Naive B cell (primary cell): Measurements from ENCODE around the gene OTUB1. TPM values are rescaled to one million over a fixed set of nuclear protein-coding genes. Genes with fewer than 3 reads are reported as not detected.

Source experiments
- ATAC-seq, 2 donors: fragments of 150-1000 bp; cut with Tn5 transposase; 2 replicates each; pipeline ENCODE4 v1.10.0; 2021; ENCODE audit warnings: low read depth in 2 of 2, mild to moderate bottlenecking in 2 of 2, moderate library complexity in 2 of 2
- DNase-seq: peaks from one replicate; pipeline ENCODE4 v3.0.0; 2022
- H3K27ac Mint-ChIP-seq, 6 donors: one replicate each; pipeline ENCODE4 v1.8.0; 2020 to 2022; ENCODE audit warnings: mild to moderate bottlenecking in 6 of 6, mixed read lengths in 6 of 6, moderate library complexity in 5 of 6, inconsistent platforms in 2 of 6
- H3K27me3 Mint-ChIP-seq, 3 donors: one replicate each; pipeline ENCODE4 v1.8.0; 2021 to 2022; ENCODE audit warnings: mixed read lengths in 3 of 3, mild to moderate bottlenecking in 1 of 3
- H3K36me3 Mint-ChIP-seq, 2 donors: one replicate each; pipeline ENCODE4 v1.8.0; 2020 to 2022; ENCODE audit warnings: mixed read lengths in 2 of 2, inconsistent platforms in 1 of 2, mild to moderate bottlenecking in 1 of 2
- H3K4me1 Mint-ChIP-seq, 3 donors: one replicate each; pipeline ENCODE4 v1.8.0; 2020 to 2022; ENCODE audit warnings: mixed read lengths in 3 of 3, inconsistent platforms in 1 of 3, mild to moderate bottlenecking in 1 of 3, moderate library complexity in 1 of 3
- H3K4me3 Mint-ChIP-seq, 8 donors: one replicate each; pipeline ENCODE4 v1.8.0; 2020 to 2022; ENCODE audit warnings: mild to moderate bottlenecking in 8 of 8, mixed read lengths in 8 of 8, moderate library complexity in 8 of 8, inconsistent platforms in 2 of 8
- H3K9me3 Mint-ChIP-seq, 7 donors: one replicate each; pipeline ENCODE4 v1.8.0; 2020 to 2022; ENCODE audit warnings: mixed read lengths in 7 of 7, mild to moderate bottlenecking in 5 of 7, inconsistent platforms in 2 of 7, moderate library complexity in 1 of 7
- polyA plus RNA-seq, 6 donors: library from polyadenylated mRNA; unstranded; fragments of 300-500 nt; fragmentation: Illumina TruSeq; gene quantifications; one replicate each; pipeline ENCODE4 v1.2.3, GENCODE V29; 2021; ENCODE audit warnings: low read depth in 6 of 6

The OTUB1 gene
- polyA plus RNA-seq, 6 donors from 2014 or later: 101 to 151 (median 113) TPM

DNA sequence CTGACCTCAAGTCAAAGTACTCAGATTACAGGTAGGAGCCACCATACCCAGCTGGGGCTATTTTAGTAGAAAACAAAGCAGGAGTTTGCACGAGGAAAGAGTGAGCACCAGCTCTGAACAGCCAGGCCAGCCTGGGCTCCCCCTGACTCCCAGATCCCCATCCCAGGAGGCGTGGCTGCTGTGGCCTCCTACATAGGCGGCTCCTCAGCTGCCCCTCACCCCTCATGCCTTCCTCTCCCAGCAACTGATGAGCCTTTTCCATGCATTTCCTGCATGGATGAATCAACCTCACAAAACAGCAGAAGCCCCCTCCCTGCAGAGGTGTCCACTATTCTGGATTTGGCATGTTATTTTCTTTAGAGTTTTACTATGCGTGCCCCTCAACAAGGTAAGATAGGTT lies 39.0 kb downstream of the OTUB1 start:
- Mint-ChIP-seq H3K9me3 (peaks cover 0 to 2% (median 0%) of the 10 kb centered on the region in 7 donors), H3K27me3 (peaks cover under 1 to 32% (median 31%) of the 10 kb centered on the region in 3 donors), H3K27ac (no peak overlapping the region), H3K36me3 (no peaks in the 10 kb centered on the region), H3K4me3 (no peak overlapping the region), H3K4me1 (peaks cover 0 to 5% (median 4%) of the 10 kb centered on the region in 3 donors)
- no peak for ATAC-seq
- DNase-seq: no peak

DNA sequence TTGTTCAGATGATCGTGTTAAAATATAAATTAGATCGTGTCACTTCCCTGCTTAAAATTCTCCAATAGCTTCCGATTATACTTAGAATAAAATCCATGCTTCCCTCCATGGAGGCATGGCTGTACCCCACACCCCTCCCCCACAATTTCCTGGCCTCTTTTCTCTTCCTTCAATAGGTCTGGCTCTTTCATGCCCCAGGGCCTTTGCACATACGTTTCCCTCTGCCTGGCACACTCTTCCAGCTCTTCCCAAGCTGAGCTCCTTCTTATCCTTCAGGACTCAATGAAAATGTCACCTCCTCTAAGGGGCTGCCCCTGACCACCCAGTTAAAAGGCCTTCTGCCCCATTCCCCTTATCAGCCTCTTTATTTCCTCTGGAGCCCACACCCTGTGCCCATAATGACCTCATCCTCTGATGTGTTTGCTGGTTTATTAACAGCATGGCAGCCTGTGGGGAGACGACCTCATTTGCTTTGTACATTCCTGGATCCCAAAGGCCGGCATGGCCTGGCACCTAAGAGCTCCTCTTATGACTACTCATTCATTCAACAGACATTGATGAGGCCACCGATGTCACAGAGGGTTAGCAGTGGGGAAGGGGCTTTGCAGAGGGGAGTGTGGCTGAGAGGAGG lies 40.5 kb downstream of the OTUB1 start:
- peaks cover 5 to 42% (median 38%) of the 10 kb centered on the region in 3 donors for H3K27me3 Mint-ChIP-seq
- ATAC-seq (no peak), DNase-seq (no peak)
- H3K9me3 Mint-ChIP-seq: peaks cover 0 to 2% (median 0%) of the 10 kb centered on the region in 7 donors
- H3K4me1 Mint-ChIP-seq: peaks cover 0 to 5% (median 4%) of the 10 kb centered on the region in 3 donors
- no peaks in the 10 kb centered on the region for H3K36me3 Mint-ChIP-seq
- no peak overlapping the region for H3K4me3 Mint-ChIP-seq
- H3K27ac Mint-ChIP-seq: peak overlapping the region in 1 of 6 donors; percentile 44

DNA sequence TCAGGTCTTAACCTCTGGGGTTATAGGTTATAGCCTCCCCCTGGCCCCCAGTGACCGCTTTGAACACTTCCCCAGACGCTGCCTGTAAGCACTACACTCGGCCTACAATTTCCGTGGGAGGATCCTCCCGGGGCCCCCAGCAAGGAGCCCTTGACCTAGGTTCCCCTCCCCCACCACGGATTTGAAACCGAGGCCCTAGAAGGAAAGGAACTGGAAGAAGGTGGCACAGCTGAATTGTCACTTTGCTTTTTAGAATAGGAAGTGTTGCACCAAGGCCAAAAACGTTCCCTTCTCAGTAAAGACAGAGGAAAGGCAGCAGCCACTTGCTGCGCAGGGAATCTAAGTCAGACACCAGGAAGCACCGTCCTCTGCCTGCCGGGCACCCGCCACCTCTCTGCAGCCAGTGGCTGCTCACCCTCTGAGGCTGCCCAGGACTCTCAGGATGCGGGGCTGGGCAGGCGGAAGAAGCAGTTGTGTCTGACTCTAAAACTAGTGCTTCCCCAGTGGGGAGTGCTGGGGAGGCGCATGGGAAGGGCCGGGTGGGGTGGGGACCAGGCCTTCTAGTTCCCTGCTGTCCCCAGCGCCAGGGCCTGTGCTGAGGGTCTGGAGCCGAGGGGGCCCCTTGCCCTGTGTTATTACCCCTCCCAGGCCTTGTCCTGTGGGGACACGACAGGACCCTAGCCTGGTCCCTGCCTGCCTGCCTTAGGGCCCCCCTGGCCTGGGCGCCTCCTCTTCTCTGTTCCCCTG lies 41.6 kb downstream of the OTUB1 start:
- no peak for ATAC-seq
- H3K36me3 Mint-ChIP-seq: no peaks in the 10 kb centered on the region
- H3K9me3 Mint-ChIP-seq: peaks cover 0 to 2% (median 0%) of the 10 kb centered on the region in 7 donors
- peaks cover 0 to 5% (median 4%) of the 10 kb centered on the region in 3 donors for H3K4me1 Mint-ChIP-seq
- no peak for DNase-seq
- H3K4me3 Mint-ChIP-seq: peak overlapping the region in 1 of 8 donors; percentile 12
- H3K27me3 Mint-ChIP-seq: peaks cover 9 to 48% (median 46%) of the 10 kb centered on the region in 3 donors
- no peak overlapping the region for H3K27ac Mint-ChIP-seq

DNA sequence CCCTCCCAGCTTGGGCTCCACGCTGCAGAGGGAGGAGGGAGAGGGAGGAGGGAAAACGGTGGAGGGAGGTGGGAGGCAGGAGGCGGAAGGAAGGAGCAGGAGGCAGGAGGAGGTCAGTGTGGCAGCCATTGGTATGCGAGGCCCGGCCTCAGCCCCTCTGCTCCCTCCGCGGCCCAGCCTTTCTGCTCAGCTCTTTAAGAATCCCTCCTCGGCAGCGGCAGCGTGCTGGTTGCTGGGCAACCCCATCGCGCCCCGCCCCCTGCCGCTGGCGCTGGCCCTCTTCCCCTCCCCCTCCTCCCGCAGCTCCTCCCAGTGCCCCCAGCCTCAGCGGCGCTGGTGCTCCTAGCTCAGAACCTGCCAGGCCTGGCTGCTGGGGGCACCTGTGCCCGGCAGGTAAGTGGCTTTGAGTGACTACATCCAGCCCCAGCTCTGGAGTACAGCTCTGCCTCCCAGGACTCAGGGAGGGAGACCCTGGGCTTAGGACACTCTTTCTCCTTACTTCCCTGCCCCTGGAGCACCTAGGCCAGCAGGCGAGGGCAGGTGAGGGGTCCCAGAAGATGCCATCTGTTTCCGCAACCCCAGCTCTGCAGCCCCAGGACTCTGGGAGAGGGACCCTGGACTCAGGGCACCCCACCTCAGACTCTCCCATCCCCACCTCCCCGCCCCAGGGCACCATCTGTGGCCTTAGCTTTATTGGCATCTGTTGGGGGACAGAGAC lies 42.3 kb downstream of the OTUB1 start:
- no peak overlapping the region for H3K4me3 Mint-ChIP-seq
- H3K36me3 Mint-ChIP-seq: no peaks in the 10 kb centered on the region
- peaks cover 0 to 5% (median 4%) of the 10 kb centered on the region in 3 donors for H3K4me1 Mint-ChIP-seq
- no peak for DNase-seq
- peaks cover 0 to 2% (median 0%) of the 10 kb centered on the region in 7 donors for H3K9me3 Mint-ChIP-seq
- no peak overlapping the region for H3K27ac Mint-ChIP-seq
- no peak for ATAC-seq
- H3K27me3 Mint-ChIP-seq: peaks cover 13 to 52% (median 49%) of the 10 kb centered on the region in 3 donors

DNA sequence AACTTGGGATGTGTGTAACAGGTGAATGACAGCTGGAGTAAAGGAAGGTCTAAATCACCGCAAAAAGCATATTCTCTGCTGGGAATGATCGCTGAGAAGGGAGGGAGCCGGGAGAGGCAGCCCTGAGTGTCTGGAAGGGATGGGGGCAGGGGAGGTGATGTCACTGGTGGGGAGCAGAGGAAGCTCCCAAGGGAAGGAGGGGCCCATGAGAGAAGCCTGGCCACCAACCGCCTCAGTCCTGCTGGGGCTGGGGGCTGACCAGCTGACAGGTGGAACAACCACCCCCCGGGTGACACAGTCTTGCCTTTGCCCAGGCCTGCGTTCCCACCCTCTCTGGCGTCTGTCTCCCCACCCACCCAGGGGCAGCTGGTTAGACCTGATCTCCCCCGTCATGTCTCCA lies 43.5 kb downstream of the OTUB1 start:
- Mint-ChIP-seq H3K9me3 (peaks cover 0 to 2% (median 0%) of the 10 kb centered on the region in 7 donors), H3K27ac (no peak overlapping the region), H3K4me1 (peaks cover 4 to 10% (median 5%) of the 10 kb centered on the region in 3 donors), H3K4me3 (no peak overlapping the region), H3K27me3 (peaks cover 22 to 63% (median 60%) of the 10 kb centered on the region in 3 donors), H3K36me3 (no peaks in the 10 kb centered on the region)
- DNase-seq: no peak
- no peak for ATAC-seq

DNA sequence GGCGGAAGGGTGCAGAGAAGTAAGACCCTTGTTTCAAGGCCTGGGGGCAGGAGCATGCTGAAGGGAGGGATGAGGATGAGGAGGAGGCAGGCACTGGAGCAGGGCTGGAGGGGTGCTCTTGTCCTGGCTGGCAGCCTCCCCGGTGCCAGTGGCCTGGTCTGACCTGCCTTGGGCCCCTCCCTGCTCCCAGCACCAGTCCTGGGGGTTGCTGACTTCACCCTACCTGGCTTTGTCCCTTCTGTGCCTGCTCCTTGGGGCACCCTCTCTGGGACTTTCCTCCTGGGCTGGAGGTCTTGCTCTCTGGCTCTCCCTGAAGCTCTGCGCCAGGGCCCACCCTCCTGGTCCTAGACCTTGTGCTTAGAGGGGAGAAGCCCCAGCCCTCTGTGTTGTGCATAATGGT lies 44.8 kb downstream of the OTUB1 start:
- ATAC-seq (no peak), DNase-seq (no peak)
- Mint-ChIP-seq H3K4me1 (peaks cover 9 to 17% (median 11%) of the 10 kb centered on the region in 3 donors), H3K27me3 (peaks cover 26 to 71% (median 67%) of the 10 kb centered on the region in 3 donors), H3K36me3 (peaks cover 0 to 6% of the 10 kb centered on the region in 2 donors), H3K4me3 (no peak overlapping the region), H3K9me3 (peaks cover 0 to 2% (median 0%) of the 10 kb centered on the region in 7 donors), H3K27ac (no peak overlapping the region)

DNA sequence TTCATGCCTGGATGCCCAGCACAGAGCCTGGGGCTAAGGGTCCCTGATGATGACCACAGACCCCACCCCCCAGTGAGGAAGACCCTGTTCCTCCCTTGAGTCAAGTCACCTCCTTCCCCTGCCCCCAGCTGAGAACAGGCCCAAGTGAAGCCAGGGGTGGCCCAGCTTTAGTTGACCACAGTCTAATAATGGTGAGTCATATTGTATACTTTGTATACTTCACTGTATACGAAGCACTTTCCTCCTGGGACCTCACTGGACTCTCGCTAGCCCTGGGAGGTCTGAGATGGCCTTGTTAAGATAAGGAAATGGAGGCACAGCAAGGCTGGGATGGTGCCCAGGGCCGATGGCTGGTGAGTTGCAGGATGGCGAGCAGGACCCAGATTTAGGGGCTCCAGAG lies 45.8 kb downstream of the OTUB1 start:
- ATAC-seq: no peak
- H3K4me3 Mint-ChIP-seq: peak overlapping the region in 1 of 8 donors; percentile 55

DNA sequence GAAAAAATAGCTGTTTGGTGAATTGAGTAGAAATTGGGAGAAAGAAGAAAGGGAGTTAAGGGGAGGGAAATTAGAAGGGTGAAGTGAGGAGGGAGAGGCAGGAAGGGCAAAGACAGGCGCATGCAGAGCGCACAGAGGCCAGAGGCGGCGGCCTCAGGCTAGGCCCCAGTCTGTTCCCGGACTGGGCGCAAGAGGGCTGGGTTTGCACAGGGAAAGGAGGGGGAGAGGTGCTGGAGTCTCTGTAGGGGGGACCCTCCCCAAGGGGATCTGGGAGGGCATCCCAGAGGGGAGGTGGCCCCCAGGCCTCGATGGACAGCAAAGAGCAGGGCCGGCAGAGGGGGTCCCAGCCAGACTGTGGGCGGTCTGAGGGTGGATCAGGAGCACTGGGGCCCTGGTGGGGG lies 48.2 kb downstream of the OTUB1 start:
- peaks cover 26 to 70% (median 48%) of the 10 kb centered on the region in 3 donors for H3K27me3 Mint-ChIP-seq
- DNase-seq (no peak), ATAC-seq (no peak)
- H3K4me1 Mint-ChIP-seq: peaks cover 7 to 12% (median 11%) of the 10 kb centered on the region in 3 donors
- no peaks in the 10 kb centered on the region for H3K9me3 Mint-ChIP-seq
- peak overlapping the region in 1 of 6 donors; percentile 90 for H3K27ac Mint-ChIP-seq
- H3K4me3 Mint-ChIP-seq: peak overlapping the region in 5 of 8 donors; percentile 23 to 84 (median 55)
- peaks cover 0 to 6% of the 10 kb centered on the region in 2 donors for H3K36me3 Mint-ChIP-seq

More for the DNA sequence above, 45.8 kb downstream of the OTUB1 start:
- no peak for DNase-seq
- H3K9me3 Mint-ChIP-seq: peaks cover 0 to 2% (median 0%) of the 10 kb centered on the region in 7 donors
- H3K27ac Mint-ChIP-seq: no peak overlapping the region
- H3K27me3 Mint-ChIP-seq: peaks cover 26 to 64% (median 63%) of the 10 kb centered on the region in 3 donors
- H3K36me3 Mint-ChIP-seq: peaks cover 0 to 6% of the 10 kb centered on the region in 2 donors
- H3K4me1 Mint-ChIP-seq: peaks cover 9 to 17% (median 11%) of the 10 kb centered on the region in 3 donors

DNA sequence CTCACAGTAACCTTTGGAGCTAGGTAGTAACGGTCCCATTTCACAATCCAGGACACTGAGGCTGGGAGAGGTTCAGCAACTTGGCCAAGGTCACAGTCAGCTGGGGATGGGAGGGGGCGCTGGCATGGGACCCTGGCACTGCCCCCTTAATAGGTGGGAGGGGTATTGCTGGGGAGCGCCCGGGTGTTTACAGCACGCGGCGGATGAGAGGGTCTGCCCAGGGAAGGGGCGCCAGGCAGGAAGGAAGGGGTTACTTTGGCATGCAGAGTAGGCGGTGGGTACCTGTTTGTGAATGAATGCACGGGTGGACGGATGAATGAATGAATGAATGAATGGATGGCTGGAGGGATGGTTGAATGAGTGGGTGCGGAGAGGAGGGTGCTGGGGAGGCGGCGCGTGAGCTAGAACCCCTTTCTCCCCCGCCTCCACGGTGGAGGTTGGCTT lies 48.9 kb downstream of the OTUB1 start:
- Mint-ChIP-seq H3K36me3 (peaks cover 0 to 6% of the 10 kb centered on the region in 2 donors), H3K4me3 (peak overlapping the region in 7 of 8 donors; percentile 52 to 90 (median 81)), H3K27ac (no peak overlapping the region), H3K9me3 (no peaks in the 10 kb centered on the region), H3K4me1 (peaks cover 6 to 12% (median 11%) of the 10 kb centered on the region in 3 donors), H3K27me3 (peaks cover 26 to 70% (median 48%) of the 10 kb centered on the region in 3 donors)
- DNase-seq (no peak), ATAC-seq (no peak)

DNA sequence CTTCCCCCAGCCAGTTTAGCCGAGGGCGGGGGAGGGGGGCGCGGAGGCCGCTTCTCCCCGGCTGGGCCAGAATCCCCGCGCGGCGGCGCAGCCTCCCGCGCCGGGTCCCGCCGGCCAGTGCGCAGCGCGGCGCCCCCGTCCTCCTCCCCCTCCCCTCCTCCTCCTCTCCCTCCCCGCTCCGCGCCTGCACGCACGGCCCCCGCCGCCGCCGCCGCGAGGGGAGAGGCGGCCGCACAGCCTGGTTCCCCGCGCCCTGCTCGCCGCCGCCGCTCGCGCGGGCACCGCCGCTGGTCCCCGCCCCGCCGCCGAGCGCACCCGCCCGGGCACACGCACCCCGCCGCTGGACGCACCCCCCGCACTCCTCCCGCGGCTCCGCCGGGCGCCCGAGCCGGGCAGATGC lies 49.3 kb downstream of the OTUB1 start, which contains the start of gene FLRT1:
TSS of gene FLRT1 (plus strand) at position 356 of the 400 bp plus-strand sequence. CDS start 80,337 bp downstream, outside the sequence.
- DNase-seq (no peak), ATAC-seq (no peak)
- peaks cover 6 to 12% (median 11%) of the 10 kb centered on the region in 3 donors for H3K4me1 Mint-ChIP-seq
- H3K36me3 Mint-ChIP-seq: peaks cover 0 to 6% of the 10 kb centered on the region in 2 donors
- peaks cover 22 to 70% (median 48%) of the 10 kb centered on the region in 3 donors for H3K27me3 Mint-ChIP-seq
- no peak within 1 kb of the TSS for H3K27ac Mint-ChIP-seq
- no peaks in the 10 kb centered on the region for H3K9me3 Mint-ChIP-seq
- H3K4me3 Mint-ChIP-seq: peak within 1 kb of the TSS in 7 of 8 donors; percentile 52 to 90 (median 81)

DNA sequence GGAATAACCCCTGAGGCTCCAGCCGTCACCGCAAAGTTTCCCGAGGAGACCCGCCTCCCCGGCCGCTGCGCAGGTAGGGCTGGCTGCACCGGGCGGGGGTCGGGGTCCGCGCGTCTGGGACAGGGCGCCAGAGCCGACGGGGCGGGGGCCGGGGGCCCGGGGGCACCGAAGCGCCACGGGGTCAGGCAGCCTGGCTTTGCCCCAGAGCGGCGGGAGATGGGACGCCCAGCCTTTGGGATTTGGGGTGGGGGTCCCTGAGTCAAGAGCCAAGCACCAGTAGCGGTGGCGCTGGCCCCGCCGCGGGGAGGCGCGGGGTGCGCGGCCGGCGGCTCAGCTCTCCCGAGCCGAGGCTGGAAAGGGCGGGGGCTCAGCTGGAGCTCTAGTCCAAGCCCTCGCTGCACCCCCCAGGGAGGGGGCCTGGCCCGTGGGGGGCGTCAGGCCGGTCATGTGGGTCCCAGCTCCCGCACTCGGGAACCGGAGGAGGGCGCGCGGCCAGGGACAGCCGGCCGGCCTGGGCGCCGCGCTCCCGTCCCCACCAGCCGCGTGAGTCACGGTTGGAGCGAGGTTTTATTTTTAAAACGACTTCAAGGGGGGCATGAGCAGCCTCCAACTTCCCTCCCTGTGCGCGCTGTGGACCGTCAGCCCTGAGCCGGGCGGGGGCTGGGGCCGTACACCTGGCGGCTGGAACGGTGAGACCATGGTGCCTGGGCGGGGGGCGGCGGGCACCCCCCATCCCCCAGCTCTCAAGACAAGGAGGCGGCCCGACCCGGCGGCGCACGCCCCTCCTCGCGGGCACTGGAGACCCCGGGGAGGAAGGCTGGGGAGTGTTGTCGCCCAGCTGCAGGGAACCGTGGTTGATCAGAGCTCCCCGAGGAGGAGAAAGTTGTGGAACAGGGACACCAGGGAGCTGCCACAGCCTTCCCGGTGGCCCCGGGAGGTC lies 50.1 kb downstream of the OTUB1 start:
- ATAC-seq (no peak), DNase-seq (no peak)
- Mint-ChIP-seq H3K9me3 (no peaks in the 10 kb centered on the region), H3K4me1 (peaks cover 6 to 12% (median 11%) of the 10 kb centered on the region in 3 donors), H3K4me3 (peak overlapping the region in 1 of 8 donors; percentile 21), H3K27ac (no peak overlapping the region), H3K36me3 (peaks cover 0 to 6% of the 10 kb centered on the region in 2 donors), H3K27me3 (peaks cover 21 to 66% (median 47%) of the 10 kb centered on the region in 3 donors)

DNA sequence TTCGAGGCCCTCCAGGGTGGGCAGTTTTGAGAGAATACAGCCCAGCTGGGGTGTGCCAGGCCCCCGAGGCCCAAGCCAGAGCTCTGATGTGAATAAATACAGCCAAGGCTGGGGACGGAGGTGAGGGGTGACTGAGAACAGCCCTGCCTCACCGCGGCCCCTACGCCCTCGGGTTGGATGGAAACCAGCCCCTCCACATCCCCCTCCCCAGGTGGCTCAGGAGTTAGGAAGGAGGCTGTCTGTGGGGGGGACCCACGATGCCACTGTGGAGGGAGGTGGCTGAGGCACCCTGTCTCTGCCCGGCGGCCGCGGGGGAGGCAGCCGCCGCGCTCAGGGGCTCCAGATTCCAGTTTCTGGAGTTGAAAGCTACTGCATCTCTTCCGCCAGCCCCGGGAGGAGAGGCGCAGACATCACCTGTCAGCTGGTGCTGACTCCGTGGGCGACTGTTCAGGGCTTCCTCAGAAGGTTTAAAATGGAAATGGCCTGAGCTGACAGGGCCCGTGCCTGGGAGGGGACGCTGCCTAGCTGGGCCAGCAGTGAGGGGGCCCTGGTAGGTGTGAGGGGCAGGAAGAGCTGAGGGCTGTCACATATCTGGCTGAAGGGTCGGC lies 50.9 kb downstream of the OTUB1 start:
- Mint-ChIP-seq H3K27me3 (peaks cover 21 to 66% (median 44%) of the 10 kb centered on the region in 3 donors), H3K36me3 (peaks cover 0 to 6% of the 10 kb centered on the region in 2 donors), H3K4me1 (peaks cover 6 to 12% (median 11%) of the 10 kb centered on the region in 3 donors), H3K9me3 (no peaks in the 10 kb centered on the region), H3K4me3 (peak overlapping the region in 5 of 8 donors; percentile 5 to 59 (median 41)), H3K27ac (no peak overlapping the region)
- ATAC-seq: no peak
- DNase-seq: no peak
